GM19438 (cell line): ENCODE data around the gene ANKRD36C.
"Not testable (repeated sequence)": the region's sequence is repeated elsewhere in the genome, so short reads cannot be mapped to it uniquely, and the experiment has no call there.

ENCODE experiments used
- ATAC-seq: cut with Tn5 transposase; IDR thresholded peaks from one replicate; pipeline ENCODE4 v1.9.1; 2021; ENCODE audit warnings: low read depth; ENCODE audit not compliant: unreplicated experiment

ANKRD36C gene

DNA sequence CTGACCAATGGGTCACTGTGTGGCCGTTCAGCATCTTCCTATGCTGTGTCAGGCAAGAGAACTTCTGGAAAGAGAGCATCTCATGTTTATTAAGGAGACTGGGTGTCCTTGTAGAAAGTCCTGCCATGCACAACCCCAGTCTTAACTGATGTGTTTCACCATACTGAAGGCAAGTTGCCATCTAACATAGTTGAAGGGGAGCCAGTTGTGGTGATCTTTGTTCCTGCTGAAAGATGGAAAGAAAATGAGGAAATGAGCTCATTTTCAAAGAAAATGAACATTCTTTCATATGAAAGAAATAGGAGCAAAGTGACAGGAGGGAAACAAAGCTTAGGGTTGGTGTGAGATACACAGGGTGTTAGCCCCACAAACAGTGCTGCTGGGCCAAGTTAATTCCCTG, 178.3 kb downstream of the ANKRD36C start:
- ATAC-seq: not testable (repeated sequence)

- ATAC-seq: no peak
Observed at GRCh38 chr2:95799892-95800291, 191.7 kb downstream of the ANKRD36C start.

DNA sequence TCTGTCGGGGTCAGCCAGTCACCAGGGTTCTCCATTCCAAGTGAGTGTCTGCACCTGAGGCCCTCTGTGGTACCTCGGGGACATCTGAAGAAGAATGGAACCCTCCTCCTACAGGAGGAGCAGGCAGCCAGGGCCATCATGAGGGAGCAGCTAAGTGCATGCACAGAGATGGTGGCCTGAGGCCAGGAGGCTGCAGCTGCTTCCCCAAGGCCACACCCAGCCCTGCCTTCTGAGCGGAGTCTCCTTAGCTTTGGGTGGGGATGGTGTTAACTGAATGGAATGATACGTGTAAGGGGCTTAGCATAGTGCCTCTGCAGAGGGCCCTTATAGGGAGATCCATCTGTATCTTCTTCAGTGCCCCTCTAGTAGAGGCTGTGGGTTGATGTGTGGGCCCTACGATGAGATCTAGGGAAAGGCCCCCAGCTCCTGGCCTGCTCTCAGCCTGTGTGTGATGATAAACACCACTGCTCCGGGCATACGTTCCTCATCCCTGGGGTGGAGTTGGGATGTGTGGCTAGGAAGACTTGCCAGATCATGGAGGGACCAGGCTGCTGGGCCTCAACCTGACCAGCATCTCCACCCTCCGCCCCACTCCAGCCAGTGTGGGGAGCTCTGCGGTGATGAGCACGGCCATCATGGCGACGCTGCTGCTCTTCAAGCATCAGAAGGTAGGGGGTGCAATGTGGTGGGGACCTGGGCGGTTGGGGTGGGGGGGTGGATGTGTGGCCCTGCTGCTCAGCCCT, 192.3 kb downstream of the ANKRD36C start:
- not testable (repeated sequence) for ATAC-seq

DNA sequence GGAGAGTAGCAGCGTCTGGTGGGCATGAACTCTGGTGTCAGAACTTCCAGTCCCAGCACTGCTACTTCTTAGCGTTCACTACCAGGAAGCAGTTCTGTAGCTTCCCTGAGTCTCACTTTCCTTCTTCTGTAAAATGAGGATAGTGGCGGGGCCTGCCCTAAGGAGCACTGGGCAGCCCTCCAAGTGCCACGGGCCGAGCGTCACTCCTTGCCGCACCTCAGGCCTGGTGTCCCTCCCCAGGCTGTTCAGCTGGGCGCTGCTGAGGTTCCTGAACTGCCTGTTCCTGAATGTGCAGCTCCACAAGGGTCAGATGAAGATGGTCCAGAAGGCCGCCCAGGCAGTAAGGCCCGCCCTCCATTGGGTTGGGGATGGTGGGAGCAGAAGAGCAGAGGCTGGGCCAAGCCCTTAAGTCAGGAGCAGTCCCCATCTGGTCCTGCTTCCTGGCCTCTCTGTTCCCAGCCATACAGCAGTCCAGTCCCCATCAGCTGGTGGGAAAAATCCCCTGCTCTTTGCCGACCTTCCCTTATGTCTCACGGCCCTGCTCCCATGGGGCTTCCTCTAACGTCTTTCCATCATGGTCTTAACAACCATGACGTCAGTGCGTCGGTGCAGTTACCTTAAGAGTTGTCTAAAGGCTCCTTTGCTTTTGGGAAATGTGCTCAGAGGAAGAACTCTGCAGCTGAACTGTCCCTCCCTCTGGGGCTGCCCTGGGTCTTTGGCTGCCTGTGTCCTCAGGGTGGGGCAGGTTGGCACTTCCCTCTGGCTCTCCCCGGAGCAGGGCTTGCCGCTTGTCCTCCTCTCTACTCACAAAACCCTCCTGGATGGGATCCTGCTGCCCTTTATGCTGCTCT, 195.2 kb downstream of the ANKRD36C start:
- not testable (repeated sequence) for ATAC-seq

DNA sequence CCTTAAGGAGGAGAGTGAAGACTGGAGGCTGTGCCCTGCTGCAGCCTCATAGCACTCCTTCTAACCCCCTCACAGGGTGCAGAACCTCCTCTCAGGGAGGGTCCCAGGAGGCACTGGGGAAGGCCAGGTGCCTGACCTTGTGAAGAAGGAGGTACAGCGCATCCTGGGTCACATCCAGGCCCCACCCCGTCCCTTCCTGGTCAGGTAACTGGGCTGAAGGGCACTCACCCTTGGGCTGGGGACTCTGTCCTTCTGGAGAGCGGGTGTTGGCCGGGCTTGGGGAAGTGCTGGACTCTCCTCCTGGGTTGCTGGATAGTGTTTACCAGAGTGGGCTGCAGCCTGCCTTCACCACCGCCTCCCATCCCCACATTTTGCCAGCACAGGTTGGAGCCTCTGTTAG, 197.7 kb downstream of the ANKRD36C start:
- not testable (repeated sequence) for ATAC-seq

- not testable (repeated sequence) for ATAC-seq
Observed at GRCh38 chr2:95790180-95790579, 201.4 kb downstream of the ANKRD36C start.

DNA sequence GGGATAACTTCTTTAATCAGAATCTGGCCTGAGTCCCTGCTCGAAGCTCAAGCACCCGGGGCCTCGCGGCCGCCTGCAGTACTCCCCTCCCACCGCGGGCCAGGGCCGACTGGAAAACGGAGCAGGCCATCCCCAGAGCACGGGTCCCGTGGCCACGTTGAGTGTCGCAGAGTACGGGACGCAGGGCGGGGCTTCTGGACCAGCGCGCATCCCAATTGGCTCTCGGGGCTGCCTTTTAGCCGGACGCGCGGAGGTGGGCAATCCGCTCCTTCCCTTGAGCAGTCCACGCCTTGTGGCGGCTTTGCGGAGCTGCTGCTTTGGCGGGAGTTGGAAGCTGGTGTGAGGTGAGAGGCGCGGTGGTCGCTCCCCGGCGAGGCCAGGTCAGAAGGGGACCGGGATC, 202.2 kb downstream of the ANKRD36C start:
- ATAC-seq: not testable (repeated sequence)

DNA sequence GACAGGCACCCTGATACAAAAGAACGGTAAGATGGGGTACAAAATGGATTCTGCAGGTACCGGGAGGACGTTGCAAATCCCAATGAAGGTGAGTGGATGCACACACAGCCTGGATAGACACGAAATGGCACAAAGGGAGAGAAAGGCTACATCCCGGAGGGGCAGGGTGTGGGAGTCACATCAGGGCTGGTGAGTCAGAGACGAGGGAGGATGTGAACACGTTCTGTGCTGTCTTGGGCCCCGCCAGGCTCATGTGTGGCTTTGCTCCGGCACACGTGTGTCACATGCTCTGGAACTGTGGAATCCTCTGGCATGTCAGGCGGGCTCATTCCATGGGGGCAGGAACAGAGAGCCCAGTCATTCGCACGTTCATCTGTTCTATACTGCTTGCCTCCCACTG, 203.0 kb downstream of the ANKRD36C start:
- not testable (repeated sequence) for ATAC-seq
